Progenitor cell of endocrine pancreas (in vitro differentiated cells): Measurements from ENCODE around the gene NUDCD2. TPM values are rescaled to one million over a fixed set of nuclear protein-coding genes. Genes with fewer than 3 reads are reported as not detected.
"Not testable (repeated sequence)": the region's sequence is repeated elsewhere in the genome, so short reads cannot be mapped to it uniquely, and the experiment has no call there.

Experiments
- DNase-seq: peaks from one replicate; pipeline ENCODE4 v3.0.0; 2021; ENCODE audit warnings: low spot score; ENCODE audit not compliant: unreplicated experiment
- H3K27ac Mint-ChIP-seq: 2 replicates; pipeline ENCODE4 v1.8.0; 2021; ENCODE audit warnings: mild to moderate bottlenecking, moderate library complexity, mixed read lengths
- H3K27me3 Mint-ChIP-seq: 2 replicates; pipeline ENCODE4 v1.8.0; 2021; ENCODE audit warnings: mixed read lengths
- H3K36me3 Mint-ChIP-seq: 2 replicates; pipeline ENCODE4 v1.8.0; 2022; ENCODE audit warnings: mixed read lengths; ENCODE audit not compliant: insufficient read depth
- H3K4me1 Mint-ChIP-seq: 2 replicates; pipeline ENCODE4 v1.8.0; 2021; ENCODE audit warnings: low read depth, mixed read lengths
- H3K4me3 Mint-ChIP-seq: 2 replicates; pipeline ENCODE4 v1.8.0; 2021; ENCODE audit warnings: low read depth, mild to moderate bottlenecking, moderate library complexity, mixed read lengths
- H3K9me3 Mint-ChIP-seq: 2 replicates; pipeline ENCODE4 v1.8.0; 2021; ENCODE audit warnings: low read depth, mixed read lengths
- CTCF ChIP-seq: fragments of 200-600 bp; sonication (generic); IDR thresholded peaks from one replicate; pipeline ENCODE4 v1.5.0; 2021; ENCODE audit warnings: antibody characterized with exemption, mild to moderate bottlenecking; ENCODE audit not compliant: unreplicated experiment
- total RNA-seq: library from RNA; stranded (reverse); gene quantifications from 2 replicates; pipeline ENCODE4 v1.2.1, GENCODE V29; 2021

Gene NUDCD2
- total RNA-seq, 1 donor from 2014 or later = 33.0 TPM

DNA sequence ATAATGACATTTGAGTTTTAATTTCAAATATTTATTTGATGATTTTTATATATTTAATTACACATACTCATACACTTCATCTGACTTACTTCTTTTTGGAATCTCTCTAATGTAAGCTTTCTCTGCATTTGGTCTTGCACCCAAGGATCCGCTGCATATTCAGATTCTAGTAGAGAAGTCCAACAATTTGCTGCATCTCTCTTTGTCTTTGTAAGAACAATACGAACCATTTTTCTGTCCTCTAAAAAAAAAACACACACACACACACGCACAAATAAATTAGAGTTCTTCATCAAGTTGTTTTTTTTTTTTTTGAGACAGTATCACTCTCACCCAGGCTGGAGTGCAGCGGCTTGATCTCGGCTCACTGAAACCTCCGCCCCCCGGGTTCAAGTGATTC lies 3.1 kb downstream of the NUDCD2 start:
- no peak for TF ChIP-seq CTCF
- no peak overlapping the region for H3K27ac Mint-ChIP-seq
- no peak overlapping the region for H3K4me3 Mint-ChIP-seq
- no peaks in the 10 kb centered on the region for H3K9me3 Mint-ChIP-seq
- H3K36me3 Mint-ChIP-seq = peaks cover 24% of the 10 kb centered on the region
- peaks cover 12% of the 10 kb centered on the region for H3K4me1 Mint-ChIP-seq
- no peaks in the 10 kb centered on the region for H3K27me3 Mint-ChIP-seq
- DNase-seq = no peak

DNA sequence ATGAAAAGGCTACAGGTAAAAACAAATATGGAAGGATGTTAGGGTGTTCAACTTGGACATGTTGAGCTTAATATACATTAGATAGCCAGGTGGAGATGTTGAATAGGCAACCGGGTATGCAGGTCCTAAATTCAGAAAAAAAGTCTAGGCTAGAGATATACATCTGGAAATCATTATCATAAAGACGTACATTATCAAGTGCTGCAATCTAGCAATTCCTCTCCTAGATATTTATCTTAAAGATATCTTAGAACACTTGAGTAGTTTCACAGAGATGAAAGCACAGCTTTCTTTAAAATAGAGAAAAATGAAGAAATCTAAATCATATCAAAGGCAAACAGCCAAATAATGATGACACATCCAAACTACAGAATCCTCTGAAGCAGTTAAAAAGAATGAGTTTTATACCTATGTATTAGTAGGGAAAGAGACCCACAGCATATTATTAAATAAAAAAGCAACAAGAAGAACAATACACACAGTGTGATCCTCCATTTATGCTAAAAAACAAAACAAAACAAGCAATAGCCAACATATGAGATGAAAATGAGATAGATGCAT lies 3.8 kb downstream of the NUDCD2 start:
- no peaks in the 10 kb centered on the region for H3K9me3 Mint-ChIP-seq
- H3K4me1 Mint-ChIP-seq = peaks cover 9% of the 10 kb centered on the region
- DNase-seq = no peak
- H3K27me3 Mint-ChIP-seq = no peaks in the 10 kb centered on the region
- peaks cover 25% of the 10 kb centered on the region for H3K36me3 Mint-ChIP-seq
- TF ChIP-seq CTCF = no peak
- H3K4me3 Mint-ChIP-seq = no peak overlapping the region
- H3K27ac Mint-ChIP-seq = no peak overlapping the region

- H3K4me1 Mint-ChIP-seq, H3K9me3 Mint-ChIP-seq, H3K4me3 Mint-ChIP-seq, H3K27me3 Mint-ChIP-seq, DNase-seq, H3K27ac Mint-ChIP-seq: not testable (repeated sequence)
- peaks cover 28% of the 10 kb centered on the region for H3K36me3 Mint-ChIP-seq
Measured at GRCh38 chr5:163455406-163455805, 4.5 kb downstream of the NUDCD2 start.

- H3K4me1 Mint-ChIP-seq = peaks cover 2% of the 10 kb centered on the region
- peaks cover 3% of the 10 kb centered on the region for H3K9me3 Mint-ChIP-seq
- no peak for TF ChIP-seq CTCF
- H3K27me3 Mint-ChIP-seq = no peaks in the 10 kb centered on the region
- H3K27ac Mint-ChIP-seq = no peak overlapping the region
- H3K4me3 Mint-ChIP-seq = no peak overlapping the region
- H3K36me3 Mint-ChIP-seq = peaks cover 38% of the 10 kb centered on the region
- no peak for DNase-seq
Measured at GRCh38 chr5:163453705-163454104, 6.2 kb downstream of the NUDCD2 start.

DNA sequence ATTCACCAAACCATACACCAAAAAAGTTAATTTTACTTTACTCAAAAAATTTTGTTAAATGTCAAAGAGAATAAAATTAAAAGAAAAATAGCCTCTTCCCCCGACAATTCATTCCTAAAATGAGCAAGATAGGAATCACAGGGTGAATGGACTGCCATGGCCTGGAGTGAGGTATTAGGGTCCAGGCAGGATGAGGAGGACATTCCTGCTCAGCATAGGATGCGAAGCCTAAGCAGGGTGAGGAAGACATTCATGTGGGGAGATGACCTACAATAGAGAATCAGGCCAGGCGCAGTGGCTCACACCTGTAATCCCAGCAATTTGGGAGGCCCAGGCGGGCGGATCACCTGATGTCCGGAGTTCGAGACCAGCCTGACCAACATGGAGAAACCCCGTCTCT lies 8.4 kb downstream of the NUDCD2 start:
- Mint-ChIP-seq H3K36me3 (peaks cover 58% of the 10 kb centered on the region), H3K9me3 (peaks cover 10% of the 10 kb centered on the region), H3K27me3 (no peaks in the 10 kb centered on the region), H3K4me1 (no peaks in the 10 kb centered on the region), H3K4me3 (no peak overlapping the region), H3K27ac (peak overlapping the region; percentile 45)
- no peak for TF ChIP-seq CTCF
- DNase-seq = no peak

GRCh38 chr5:163448491-163448890 lies 11.4 kb downstream of the NUDCD2 start:
- no peaks in the 10 kb centered on the region for H3K27me3 Mint-ChIP-seq
- peaks cover 10% of the 10 kb centered on the region for H3K9me3 Mint-ChIP-seq
- H3K36me3 Mint-ChIP-seq = peaks cover 49% of the 10 kb centered on the region
- DNase-seq = no peak
- H3K27ac Mint-ChIP-seq = no peak overlapping the region
- no peaks in the 10 kb centered on the region for H3K4me1 Mint-ChIP-seq
- TF ChIP-seq CTCF = no peak
- no peak overlapping the region for H3K4me3 Mint-ChIP-seq
